EH (cell line): Measurements from ENCODE around the gene PRRG4.
A peak's percentile ranks its signal among the peaks of the same experiment; 100 is the strongest.
"Not testable (repeated sequence)": the region's sequence is repeated elsewhere in the genome, so short reads cannot be mapped to it uniquely, and the experiment has no call there.

Source experiments
- DNase-seq: peaks from one replicate; pipeline ENCODE4 v3.0.0-alpha.2; 2015; ENCODE audit warnings: low read depth

PRRG4 gene

GRCh38 chr11:32886180-32886579 lies 56.5 kb downstream of the PRRG4 start:
- no peak for DNase-seq

GRCh38 chr11:32887707-32888383 lies 58.1 kb downstream of the PRRG4 start:
- not testable (repeated sequence) for DNase-seq

GRCh38 chr11:32888384-32888710 lies 58.6 kb downstream of the PRRG4 start:
- not testable (repeated sequence) for DNase-seq

GRCh38 chr11:32888805-32889204 lies 59.1 kb downstream of the PRRG4 start:
- DNase-seq = peak; percentile 79

- DNase-seq = no peak
Observed at GRCh38 chr11:32890843-32891656, 61.3 kb downstream of the PRRG4 start.

GRCh38 chr11:32891657-32892354 lies 62.1 kb downstream of the PRRG4 start:
- peak; percentile 23 for DNase-seq

- peak; percentile 67 for DNase-seq
Observed at GRCh38 chr11:32892355-32893092, 62.8 kb downstream of the PRRG4 start, which contains the start of gene QSER1. QSER1 (plus strand) TSS chr11:32892811; CDS start chr11:32893126, 315 bp downstream.

- no peak for DNase-seq
Observed at GRCh38 chr11:32893093-32893342, 63.3 kb downstream of the PRRG4 start.

- DNase-seq = peak; percentile 38
Observed at GRCh38 chr11:32893343-32894148, 63.8 kb downstream of the PRRG4 start.

- peak; percentile 76 for DNase-seq
Observed at GRCh38 chr11:32894149-32894827, 64.6 kb downstream of the PRRG4 start.

GRCh38 chr11:32894921-32895320 lies 65.2 kb downstream of the PRRG4 start:
- no peak for DNase-seq

- DNase-seq = no peak
Observed at GRCh38 chr11:32895471-32895870, 65.7 kb downstream of the PRRG4 start.

GRCh38 chr11:32897103-32897502 lies 67.4 kb downstream of the PRRG4 start:
- DNase-seq = no peak

GRCh38 chr11:32899438-32899837 lies 69.7 kb downstream of the PRRG4 start:
- DNase-seq = no peak

GRCh38 chr11:32902089-32902665 lies 72.5 kb downstream of the PRRG4 start:
- no peak for DNase-seq

GRCh38 chr11:32905028-32905667 lies 75.4 kb downstream of the PRRG4 start:
- peak; percentile 4 for DNase-seq
